ENCODE results near the gene REXO5.

DNA sequence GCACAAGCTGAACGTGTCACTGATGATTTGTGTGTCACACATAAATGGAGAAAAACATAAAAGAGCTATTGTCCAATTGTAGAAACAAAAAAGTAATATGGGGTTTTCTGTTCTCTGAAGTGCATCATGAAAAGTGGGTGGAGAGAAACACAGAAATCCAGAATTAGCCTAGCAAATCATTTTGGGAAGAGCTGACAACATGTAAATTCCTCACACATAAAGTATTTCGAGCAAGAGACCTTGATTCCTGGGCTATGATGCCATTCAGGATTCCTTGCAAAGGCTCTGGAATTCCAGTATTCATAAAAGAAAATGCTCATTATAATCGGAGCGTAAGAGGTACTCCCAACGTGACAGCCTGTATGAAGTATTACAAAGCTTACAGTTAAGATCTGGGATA lies 92.7 kb downstream of the REXO5 start:
- TF ChIP-seq, protein P1, sequence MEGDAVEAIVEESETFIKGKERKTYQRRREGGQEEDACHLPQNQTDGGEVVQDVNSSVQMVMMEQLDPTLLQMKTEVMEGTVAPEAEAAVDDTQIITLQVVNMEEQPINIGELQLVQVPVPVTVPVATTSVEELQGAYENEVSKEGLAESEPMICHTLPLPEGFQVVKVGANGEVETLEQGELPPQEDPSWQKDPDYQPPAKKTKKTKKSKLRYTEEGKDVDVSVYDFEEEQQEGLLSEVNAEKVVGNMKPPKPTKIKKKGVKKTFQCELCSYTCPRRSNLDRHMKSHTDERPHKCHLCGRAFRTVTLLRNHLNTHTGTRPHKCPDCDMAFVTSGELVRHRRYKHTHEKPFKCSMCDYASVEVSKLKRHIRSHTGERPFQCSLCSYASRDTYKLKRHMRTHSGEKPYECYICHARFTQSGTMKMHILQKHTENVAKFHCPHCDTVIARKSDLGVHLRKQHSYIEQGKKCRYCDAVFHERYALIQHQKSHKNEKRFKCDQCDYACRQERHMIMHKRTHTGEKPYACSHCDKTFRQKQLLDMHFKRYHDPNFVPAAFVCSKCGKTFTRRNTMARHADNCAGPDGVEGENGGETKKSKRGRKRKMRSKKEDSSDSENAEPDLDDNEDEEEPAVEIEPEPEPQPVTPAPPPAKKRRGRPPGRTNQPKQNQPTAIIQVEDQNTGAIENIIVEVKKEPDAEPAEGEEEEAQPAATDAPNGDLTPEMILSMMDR (IDR thresholded peaks at IDR 0.05 in 2 of 3, conservative IDR thresholded peaks at IDR 0.05 in 1 of 3; ENCODE audit: insufficient read depth in 2 of 3, low read depth in 1 of 3, low read length in 3 of 3): no peak
- TF ChIP-seq SNIP1 (IDR thresholded peaks at IDR 0.05; ENCODE audit: low read depth): no peak
- TF ChIP-seq NR1H2 (CRISPR knock-in tag; IDR thresholded peaks at IDR 0.05): no peak
- no peak for TF ChIP-seq FOXK2 (conservative IDR thresholded peaks at IDR 0.05 in 1 of 2, IDR thresholded peaks at IDR 0.05 in 1 of 2; ENCODE audit: low read depth in 2 of 2)
- TF ChIP-seq EP300 (IDR thresholded peaks at IDR 0.05; ENCODE audit: low read length): no peak
- no peak for TF ChIP-seq POLR2A (conservative IDR thresholded peaks at IDR 0.05)
- TF ChIP-seq SP2 (IDR thresholded peaks at IDR 0.05; ENCODE audit: extremely low read depth, low read depth, low read length, poor library complexity, severe bottlenecking): no peak
- TF ChIP-seq SNRNP70 (optimal IDR thresholded peaks at IDR 0.05; ENCODE audit: low read depth, low read length): no peak
- no peak for TF ChIP-seq ETV5 (CRISPR knock-in tag; IDR thresholded peaks at IDR 0.05; ENCODE audit: low read depth)
- no peak for TF ChIP-seq ZKSCAN1 (IDR thresholded peaks at IDR 0.05; ENCODE audit: low read depth, low read length)
- TF ChIP-seq RERE (CRISPR knock-in tag; IDR thresholded peaks at IDR 0.05; ENCODE audit: borderline replicate concordance): no peak
